Activated T-helper 1 cell treated with anti-CD3 and anti-CD28 coated beads, Interleukin-2, amount 50 U/mL, for 16 hours (primary cell): Measurements from ENCODE around the gene MORC1.
A peak's percentile ranks its signal among the peaks of the same experiment; 100 is the strongest.

ENCODE experiments used
- DNase-seq, 2 donors: peaks; one replicate each; pipeline ENCODE4 v3.0.0-alpha.2; 2020; ENCODE audit warnings: low read depth in 1 of 2, low spot score in 1 of 2

Gene MORC1

GRCh38 chr3:109028753-109029152 lies 89.2 kb downstream of the MORC1 start:
- no peak for DNase-seq

DNA sequence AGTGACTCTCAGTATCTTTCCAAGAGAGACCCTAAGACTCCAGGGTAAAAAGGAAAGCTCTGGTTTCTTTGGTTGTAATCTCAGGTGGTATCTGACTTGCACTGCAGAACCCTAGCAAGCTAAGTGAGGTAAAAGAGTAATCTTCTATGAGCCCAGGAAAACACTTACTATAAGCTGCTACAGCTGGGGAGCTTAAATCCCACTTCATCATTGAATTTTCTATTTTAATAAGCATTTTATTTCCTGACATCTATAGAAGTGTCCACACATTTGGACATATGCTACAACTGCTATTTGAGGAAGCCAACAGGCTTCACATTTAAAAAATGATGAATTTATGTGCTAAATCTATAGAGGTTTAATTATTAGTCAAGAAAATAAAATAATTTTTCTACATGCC lies 91.1 kb downstream of the MORC1 start:
- DNase-seq: no peak

- DNase-seq: no peak
These were observed 92.0 kb downstream of the MORC1 start for GRCh38 chr3:109025896-109026295.

- peak in 1 of 2 donors; percentile 3 for DNase-seq
These were observed 94.2 kb downstream of the MORC1 start for GRCh38 chr3:109023656-109024254.

DNA sequence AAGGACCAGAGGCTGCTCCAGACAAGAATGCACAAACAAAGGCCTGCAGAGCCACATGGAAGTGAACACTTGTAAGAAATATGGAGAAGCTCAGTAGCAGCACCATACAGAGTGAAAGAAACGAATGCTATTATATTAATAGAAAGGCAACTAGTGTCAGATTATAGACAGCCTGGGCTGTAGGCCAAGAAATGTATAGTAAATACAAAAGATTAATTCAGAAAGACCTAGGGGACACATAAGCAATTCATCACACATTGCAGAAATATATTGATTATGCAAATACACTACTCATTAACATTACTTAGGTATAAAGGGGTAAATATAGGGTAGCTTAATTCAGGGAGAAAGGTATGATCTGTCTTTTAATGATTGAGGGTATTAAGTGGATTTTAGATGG lies 94.8 kb downstream of the MORC1 start:
- DNase-seq: no peak

DNA sequence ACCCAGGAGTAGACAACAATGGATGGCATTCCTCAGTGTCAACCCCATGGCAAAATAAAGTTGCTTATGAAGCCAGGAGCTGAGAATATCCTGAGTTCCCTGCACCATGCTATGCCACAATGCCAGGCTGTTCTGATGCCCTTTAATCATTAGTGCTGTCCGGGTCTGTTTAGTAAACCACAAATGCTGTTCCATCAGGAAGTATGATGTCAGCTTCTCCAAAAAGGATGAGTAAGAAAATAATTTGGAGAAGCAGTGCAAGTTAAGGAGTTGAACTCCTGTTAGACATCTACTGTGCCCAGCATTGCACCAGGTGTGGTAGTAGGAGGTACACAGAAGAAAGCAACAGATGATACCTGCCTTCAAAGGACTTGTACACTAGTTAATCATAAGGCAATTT lies 96.4 kb downstream of the MORC1 start:
- DNase-seq: no peak

DNA sequence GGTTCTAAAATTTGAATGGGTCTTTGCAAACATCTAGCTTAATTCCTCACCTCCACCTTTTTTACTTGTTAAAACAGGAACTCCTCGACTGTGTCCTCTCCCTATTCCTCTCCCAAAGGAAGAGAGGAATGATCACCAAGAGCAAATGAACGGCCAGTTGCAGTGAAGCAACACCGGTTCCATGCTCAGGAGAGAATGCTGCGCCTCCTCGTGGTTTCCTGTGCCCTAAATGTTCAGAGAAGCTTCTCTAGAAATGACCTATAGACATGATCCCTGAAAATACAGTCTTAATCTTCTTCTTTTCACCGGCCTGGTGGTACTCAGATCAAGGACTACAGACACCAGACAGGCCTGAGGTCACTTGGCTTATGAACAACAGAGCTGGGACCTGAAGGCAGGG lies 99.1 kb downstream of the MORC1 start:
- no peak for DNase-seq

DNA sequence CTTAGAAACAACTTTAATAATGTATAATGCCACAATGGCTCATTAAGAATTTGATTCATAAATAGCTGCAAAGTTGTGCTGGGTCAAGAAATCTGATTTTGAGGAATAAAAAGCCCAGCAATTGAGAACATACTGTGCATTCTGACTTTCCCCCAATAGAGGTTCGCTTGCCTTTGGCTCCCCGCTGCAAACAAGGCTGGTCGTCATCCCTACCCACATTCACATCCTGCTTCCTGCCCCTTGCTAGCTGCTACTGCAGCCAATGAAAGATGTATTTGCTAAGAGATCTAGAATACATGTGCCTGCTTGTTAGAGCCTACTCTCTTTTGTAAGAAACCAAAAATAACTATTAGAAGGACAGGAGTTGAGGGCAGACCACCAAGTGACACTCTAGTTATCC lies 112.5 kb downstream of the MORC1 start:
- DNase-seq: no peak

GRCh38 chr3:108998436-108998835 lies 119.5 kb downstream of the MORC1 start:
- no peak for DNase-seq

DNA sequence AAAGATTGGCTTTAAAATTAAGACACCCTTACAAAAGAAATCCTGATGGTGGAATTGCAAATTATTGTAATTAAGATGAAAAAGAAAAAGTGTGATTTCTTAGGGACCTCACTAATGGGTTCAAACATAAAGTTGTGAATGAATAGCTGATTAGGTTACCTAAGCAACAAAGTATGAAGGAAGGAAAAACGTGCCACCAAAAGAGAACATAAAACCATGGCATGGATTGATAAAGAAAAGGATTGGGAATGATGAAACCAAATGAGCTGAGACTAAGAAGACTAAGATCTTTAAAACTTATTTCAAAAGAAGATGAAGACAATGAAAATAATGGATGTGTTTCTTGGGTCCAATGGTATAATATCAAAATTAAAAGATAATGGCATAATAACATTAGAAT lies 132.1 kb downstream of the MORC1 start:
- no peak for DNase-seq

DNA sequence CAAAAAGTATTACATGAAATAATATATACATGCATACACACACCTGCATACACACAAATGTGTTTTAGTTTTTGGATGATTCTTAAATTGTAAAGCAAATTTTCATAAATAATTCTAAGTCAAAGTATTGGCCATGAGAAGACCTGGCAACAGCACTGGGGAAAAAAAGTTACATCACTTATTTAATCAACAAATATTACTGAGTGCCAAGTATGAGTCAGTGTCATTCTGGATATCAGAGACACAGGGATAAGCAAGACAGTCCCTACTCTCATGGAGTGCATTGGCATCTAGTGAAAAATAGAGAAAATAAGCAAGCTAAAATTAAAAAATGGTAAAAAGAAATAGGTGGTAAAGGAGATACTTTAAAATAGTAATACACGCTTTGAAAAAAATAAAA lies 134.9 kb downstream of the MORC1 start:
- no peak for DNase-seq

DNA sequence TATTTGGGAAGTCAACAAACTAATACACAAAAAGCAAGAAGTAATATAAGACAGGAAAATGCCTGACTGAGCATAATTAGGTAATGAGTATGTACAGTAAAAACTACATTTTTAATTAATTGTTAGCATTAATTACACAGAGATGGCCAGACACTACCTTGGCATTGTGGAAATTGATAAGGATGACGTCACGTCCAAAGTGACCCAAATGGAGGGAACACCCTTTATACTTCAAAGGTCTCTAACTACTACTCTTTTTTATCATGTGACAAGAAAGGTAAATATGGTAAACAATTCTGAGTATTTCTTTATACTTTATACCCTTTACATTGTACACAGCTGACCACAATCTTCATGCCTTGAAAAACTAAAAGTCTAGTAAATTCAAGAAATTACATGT lies 141.9 kb downstream of the MORC1 start:
- DNase-seq: no peak

- DNase-seq: no peak
These were observed 144.9 kb downstream of the MORC1 start for GRCh38 chr3:108973019-108973418.

- DNase-seq: no peak
These were observed 145.5 kb downstream of the MORC1 start for GRCh38 chr3:108972482-108972881.

- DNase-seq: no peak
These were observed 147.4 kb downstream of the MORC1 start for GRCh38 chr3:108970561-108970960.

DNA sequence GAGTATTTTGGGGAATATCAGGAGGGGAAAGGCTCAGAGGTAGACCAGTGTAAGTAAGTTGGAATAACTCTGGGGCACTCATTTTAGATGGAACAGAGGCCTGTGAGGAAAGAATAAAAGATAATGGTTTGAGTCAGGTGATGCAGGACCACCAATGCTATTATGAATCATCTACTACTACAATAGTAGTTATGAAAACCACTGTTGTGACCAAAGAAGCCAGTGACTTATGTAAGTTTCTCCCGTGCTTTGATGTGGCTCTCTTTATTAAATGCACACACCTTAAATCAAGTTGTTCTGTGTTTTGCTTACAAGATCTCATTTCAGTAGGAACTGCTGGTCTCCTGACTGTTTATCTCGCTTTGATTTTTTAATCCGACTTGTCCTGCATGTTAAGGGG lies 151.2 kb downstream of the MORC1 start:
- no peak for DNase-seq

- DNase-seq: no peak
These were observed 158.9 kb downstream of the MORC1 start for GRCh38 chr3:108959017-108959416.

DNA sequence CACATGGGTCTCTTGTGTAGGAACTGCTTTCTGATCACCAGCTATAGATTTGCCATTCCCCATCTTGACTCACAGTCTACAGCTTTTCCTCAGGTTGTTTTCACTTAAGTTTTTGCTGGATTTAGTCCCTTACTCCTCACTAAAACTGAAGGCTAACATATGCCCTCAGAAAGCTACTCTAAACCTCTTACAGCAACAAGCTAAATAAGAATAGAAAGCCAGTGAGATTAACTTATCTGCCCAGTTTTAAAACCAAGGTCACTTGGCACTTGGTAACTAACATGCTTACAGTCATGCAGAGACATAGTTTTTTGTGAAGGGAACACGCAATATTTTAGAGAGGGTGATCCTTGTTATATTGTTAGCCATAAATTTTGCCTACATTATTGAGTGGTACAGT lies 164.2 kb downstream of the MORC1 start, which contains the start of gene GUCA1C:
Gene GUCA1C, minus strand, starts transcription at position 180 of the 400 bp plus-strand sequence. Its CDS starts 117 bp downstream, at position 63.
- DNase-seq: no peak

DNA sequence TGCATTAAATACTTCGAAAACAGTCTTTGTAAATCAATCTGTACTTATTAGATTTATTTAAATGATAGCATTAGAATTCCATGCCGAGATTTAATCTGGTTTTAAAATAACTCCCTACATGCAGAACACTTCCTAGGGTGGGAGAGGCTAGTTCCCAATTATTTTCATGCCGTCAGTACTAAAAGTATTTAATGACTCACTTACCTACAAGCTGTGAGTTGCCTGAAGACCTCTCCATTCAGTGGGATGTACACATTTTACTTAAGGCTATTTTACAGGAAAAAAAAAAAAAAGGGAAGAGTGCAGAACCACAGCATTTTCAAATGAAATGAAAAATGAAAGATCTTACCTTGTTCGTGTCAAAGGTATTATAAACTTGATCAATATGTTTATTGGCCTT lies 164.7 kb downstream of the MORC1 start:
- DNase-seq: no peak

DNA sequence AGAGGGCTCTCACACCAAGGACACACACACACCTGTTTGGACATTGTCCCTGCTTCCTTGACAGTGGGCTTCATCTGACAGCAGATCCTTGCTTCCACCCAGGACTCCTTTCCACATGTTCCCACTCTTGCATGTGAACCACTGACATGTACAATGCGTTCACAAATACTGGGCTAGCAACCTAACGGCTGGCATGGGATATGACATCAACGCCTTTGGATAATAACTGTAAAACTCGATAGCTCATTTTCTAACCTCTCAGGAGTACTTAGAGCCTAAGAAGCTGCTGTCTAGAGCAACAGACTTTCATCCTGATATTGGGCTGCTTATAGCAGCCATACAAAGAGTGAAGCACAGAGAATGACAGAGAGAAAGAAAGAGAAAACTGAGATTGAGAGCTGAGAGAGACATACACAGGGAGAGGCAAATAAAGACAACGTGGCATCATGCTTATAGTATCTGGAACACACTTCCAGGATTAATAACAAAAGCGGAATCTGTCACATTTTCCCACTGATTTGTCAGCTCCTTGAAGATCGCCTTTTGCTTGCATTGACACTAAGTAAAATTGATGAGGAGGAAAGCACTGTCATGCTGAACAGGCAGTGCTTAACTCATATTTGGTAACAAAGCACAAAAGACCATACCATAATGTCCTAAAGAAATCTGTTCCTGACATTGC lies 166.0 kb downstream of the MORC1 start:
- DNase-seq: no peak

GRCh38 chr3:108947855-108948254 lies 170.1 kb downstream of the MORC1 start:
- DNase-seq: no peak

DNA sequence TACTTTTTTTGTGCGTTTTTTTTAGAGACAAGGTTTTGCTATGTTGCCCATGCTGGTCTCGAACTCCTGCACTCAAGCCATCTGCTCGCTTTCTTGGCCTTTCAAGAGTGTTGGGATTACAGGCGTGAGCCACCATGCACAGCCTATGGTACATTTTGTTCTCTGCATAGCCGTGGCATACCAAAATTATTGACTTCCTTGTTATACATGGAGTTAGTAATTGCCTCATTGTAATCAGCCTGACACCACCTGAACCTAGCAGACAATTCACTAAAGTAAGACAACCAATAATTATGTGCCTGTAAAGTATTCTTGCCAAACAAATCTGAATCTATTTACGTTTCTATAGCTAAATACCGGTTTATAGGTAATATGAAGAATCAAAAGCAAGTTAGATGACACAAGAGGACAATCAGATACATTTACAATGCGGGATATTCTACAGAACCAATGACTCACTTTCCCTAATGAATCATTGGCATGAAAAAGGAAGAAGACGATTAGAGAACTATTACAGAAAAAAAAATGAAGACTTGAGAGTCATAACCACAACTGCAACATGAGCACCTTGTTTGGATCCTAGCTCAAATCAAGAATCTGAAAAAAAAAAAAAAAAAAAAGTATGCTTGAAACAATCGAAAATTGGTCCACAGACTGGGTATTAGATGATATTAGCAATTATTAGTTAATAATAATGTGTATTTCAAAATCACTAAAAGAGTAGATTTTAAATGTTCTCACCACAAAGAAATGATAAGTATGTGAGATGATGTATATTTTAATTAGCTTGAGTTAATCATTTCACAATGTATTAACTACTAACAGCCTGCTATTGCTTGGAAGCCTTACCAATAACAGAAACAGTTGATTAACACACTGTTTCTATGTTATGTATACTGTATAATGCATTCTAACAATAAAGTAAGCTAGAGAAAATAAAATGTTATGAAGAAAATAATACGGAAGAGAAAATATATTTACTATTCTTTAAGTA lies 171.3 kb downstream of the MORC1 start:
- no peak for DNase-seq
